ENCODE data around the gene TPPP.

Gene TPPP

GRCh38 chr5:664343-664993, 28.7 kb downstream of the TPPP start:
- no peak for DNase-seq

GRCh38 chr5:663436-664342, 29.5 kb downstream of the TPPP start:
- no peak for DNase-seq

- no peak for DNase-seq
Measured at GRCh38 chr5:662751-663435, 30.3 kb downstream of the TPPP start.

- DNase-seq = no peak
Measured at GRCh38 chr5:661891-662750, 31.0 kb downstream of the TPPP start.

GRCh38 chr5:660491-661030, 32.6 kb downstream of the TPPP start:
- no peak for DNase-seq

GRCh38 chr5:659496-660263, 33.5 kb downstream of the TPPP start:
- no peak for DNase-seq

GRCh38 chr5:658103-658502, 35.0 kb downstream of the TPPP start:
- DNase-seq = no peak

- DNase-seq = no peak
Measured at GRCh38 chr5:657570-657969, 35.6 kb downstream of the TPPP start.

- DNase-seq = no peak
Measured at GRCh38 chr5:655406-655805, 37.7 kb downstream of the TPPP start.

- DNase-seq = no peak
Measured at GRCh38 chr5:654071-654778, 38.9 kb downstream of the TPPP start.

GRCh38 chr5:652773-653350, 40.3 kb downstream of the TPPP start:
- DNase-seq = no peak

- DNase-seq = no peak
Measured at GRCh38 chr5:652023-652515, 41.1 kb downstream of the TPPP start.

- DNase-seq = no peak
Measured at GRCh38 chr5:651296-652022, 41.7 kb downstream of the TPPP start.

- DNase-seq = no peak
Measured at GRCh38 chr5:647727-648126, 45.4 kb downstream of the TPPP start.

GRCh38 chr5:647311-647710, 45.8 kb downstream of the TPPP start:
- DNase-seq = no peak

- no peak for DNase-seq
Measured at GRCh38 chr5:646396-647201, 46.6 kb downstream of the TPPP start.

GRCh38 chr5:645421-645820, 47.7 kb downstream of the TPPP start:
- no peak for DNase-seq

- DNase-seq = no peak
Measured at GRCh38 chr5:644971-645370, 48.2 kb downstream of the TPPP start.

GRCh38 chr5:644509-644908, 48.6 kb downstream of the TPPP start:
- DNase-seq = no peak

Measured in GDM1 (cell line).